SK-N-SH (cell line): ENCODE measurements around the gene CFAP43. TPM values are rescaled to one million over a fixed set of nuclear protein-coding genes. Genes with fewer than 3 reads are reported as not detected.

Experiments
- CTCF ChIA-PET: fragments of 300-600, 350-600 bp; formaldehyde crosslinking; extraction: SDS; loops from one replicate; lab custom pipeline; 2021; lab: Yijun Ruan, JAX
- POLR2A ChIA-PET: fragments of 350-600 bp; sonication (Branson Sonifier 250); formaldehyde crosslinking; extraction: SDS; loops from one replicate; lab custom pipeline; 2020; ENCODE audit warnings: antibody characterized with exemption, inconsistent platforms; lab: Yijun Ruan, JAX
- DNase-seq: peaks from one replicate; pipeline ENCODE4 v3.0.0; 2012
- H2AFZ ChIP-seq: fragments of 200-600 bp; sonication (generic); 2 replicates; pipeline ENCODE4 v1.8.1; 2016; ENCODE audit warnings: antibody characterized with exemption, mild to moderate bottlenecking, low read depth
- H3F3A ChIP-seq: fragments of 200-600 bp; sonication (generic); replicated peaks from 2 replicates; pipeline ENCODE3; 2016; ENCODE audit warnings: antibody characterized with exemption, mild to moderate bottlenecking; ENCODE audit not compliant: insufficient read depth
- H3K27ac ChIP-seq, 2 experiments: fragments of 200-500 bp in 1 of 2; fragments of 200-600 bp in 1 of 2; sonication (Bioruptor generic) in 1 of 2; sonication (generic), shearing (Covaris generic) in 1 of 2; 2 replicates each; pipeline versions ENCODE4 v1.5.1 to v1.6.1; 2014 to 2016; ENCODE audit warnings: low read depth in 2 of 2, inconsistent platforms in 1 of 2, low read length in 1 of 2, mild to moderate bottlenecking in 1 of 2, mixed read lengths in 1 of 2
- H3K27me3 ChIP-seq: fragments of 200-600 bp; sonication (generic), shearing (Covaris generic); 2 replicates; pipeline ENCODE4 v1.6.1; 2016; ENCODE audit warnings: mixed run types; ENCODE audit not compliant: insufficient read depth
- H3K36me3 ChIP-seq, 2 experiments: fragments of 200-500 bp in 1 of 2; fragments of 200-600 bp in 1 of 2; sonication (Bioruptor generic) in 1 of 2; sonication (generic) in 1 of 2; replicated peaks in 1 of 2; 2 replicates each; pipeline versions ENCODE3 to v1.5.1; 2014 to 2016; ENCODE audit warnings: low read length in 1 of 2, mild to moderate bottlenecking in 1 of 2; ENCODE audit not compliant: insufficient read depth in 2 of 2, control insufficient read depth in 1 of 2
- H3K4me1 ChIP-seq, 2 experiments: fragments of 200-500 bp in 1 of 2; fragments of 200-600 bp in 1 of 2; sonication (Bioruptor generic) in 1 of 2; sonication (generic), shearing (Covaris generic) in 1 of 2; 2 replicates each; pipeline versions ENCODE4 v1.5.1 to v1.6.1; 2014 to 2016; ENCODE audit warnings: low read depth in 1 of 2, low read length in 1 of 2, mixed run types in 1 of 2; ENCODE audit not compliant: insufficient read depth in 2 of 2, control insufficient read depth in 1 of 2
- H3K4me2 ChIP-seq: fragments of 200-600 bp; sonication (generic), shearing (Covaris generic); 2 replicates; pipeline ENCODE4 v1.6.1; 2017; ENCODE audit warnings: mixed run types
- H3K4me3 ChIP-seq, 2 experiments: fragments of 200-500 bp in 1 of 2; fragments of 200-600 bp in 1 of 2; sonication (Bioruptor generic) in 1 of 2; sonication (generic), shearing (Covaris generic) in 1 of 2; 2 replicates each; pipeline versions ENCODE4 v1.5.1 to v1.8.1; 2014 to 2016; ENCODE audit warnings: low read depth in 2 of 2, inconsistent platforms in 1 of 2, low read length in 1 of 2, mild to moderate bottlenecking in 1 of 2, mixed read lengths in 1 of 2, moderate library complexity in 1 of 2
- H3K79me2 ChIP-seq: fragments of 200-600 bp; sonication (generic); 2 replicates; pipeline ENCODE4 v1.8.1; 2017; ENCODE audit warnings: mild to moderate bottlenecking; ENCODE audit not compliant: insufficient read depth
- H3K9ac ChIP-seq: fragments of 200-600 bp; sonication (generic); 2 replicates; pipeline ENCODE4 v1.6.1; 2017; ENCODE audit warnings: mixed run types
- H3K9me2 ChIP-seq: fragments of 200-600 bp; sonication (generic); 2 replicates; pipeline ENCODE4 v1.6.1; 2017; ENCODE audit warnings: mixed run types
- H3K9me3 ChIP-seq: fragments of 200-600 bp; sonication (generic); 2 replicates; pipeline ENCODE4 v1.6.1; 2017; ENCODE audit warnings: mixed run types, mild to moderate bottlenecking, moderate library complexity
- H4K20me1 ChIP-seq: fragments of 200-600 bp; sonication (generic); 2 replicates; pipeline ENCODE4 v1.6.1; 2017; ENCODE audit warnings: mild to moderate bottlenecking, mixed run types; ENCODE audit not compliant: insufficient read depth
- FOSL2 ChIP-seq: IDR thresholded peaks from 2 replicates; pipeline ENCODE4 v1.4.0; 2012; ENCODE audit warnings: low read depth, mild to moderate bottlenecking, moderate library complexity, borderline replicate concordance
- GATA2 ChIP-seq: sonication (generic); formaldehyde crosslinking; IDR thresholded peaks from 2 replicates; pipeline ENCODE4 v1.5.0; 2020; ENCODE audit warnings: mild to moderate bottlenecking, missing genetic modification reagents
- NRF1 ChIP-seq: IDR thresholded peaks from 2 replicates; pipeline ENCODE4 v1.6.1; 2012; ENCODE audit warnings: low read depth, mild to moderate bottlenecking, low read length
- POLR2AphosphoS5 ChIP-seq: IDR thresholded peaks from 2 replicates; pipeline ENCODE4 v1.6.1; 2012; ENCODE audit warnings: low read depth, low read length
- RAD21 ChIP-seq: IDR thresholded peaks from 2 replicates; pipeline ENCODE4 v1.6.1; 2012; ENCODE audit warnings: mild to moderate bottlenecking, low read length
- SMC3 ChIP-seq: IDR thresholded peaks from 2 replicates; pipeline ENCODE4 v1.6.1; 2012; ENCODE audit warnings: low read depth, low read length, improper control_type of control experiment
- TAF1 ChIP-seq: IDR thresholded peaks from 2 replicates; pipeline ENCODE4 v1.6.1; 2012; ENCODE audit warnings: low read depth, mild to moderate bottlenecking, low read length, moderate library complexity, borderline replicate concordance
- WGBS: methylation state at CpG from one replicate; pipeline ENCODE4 v1.1.6; 2017; ENCODE audit warnings: low lambda C conversion rate; 5-methylcytosine and 5-hydroxymethylcytosine counted together
- polyA plus RNA-seq, 3 experiments: library from polyadenylated mRNA; depleted of rRNA; stranded (reverse); fragments of >200 nt; gene quantifications; 2 replicates each; pipeline ENCODE4 v1.2.3, GENCODE V29; 2012
- small RNA-seq, 7 experiments: library from RNA; depleted of rRNA; stranded (forward); fragments of <200 nt; gene quantifications; one replicate each; pipeline ENCODE3, GENCODE V24; 2012
- TF ChIP-seq, protein P1 (sequence below): fragments of 200-600 bp; sonication (generic); IDR thresholded peaks from 2 replicates; pipeline ENCODE4 v1.6.1; 2017; ENCODE audit warnings: antibody characterized with exemption, mild to moderate bottlenecking, moderate library complexity
- TF ChIP-seq, protein P2 (sequence below): IDR thresholded peaks from 2 replicates; pipeline ENCODE4 v1.4.0; 2012; ENCODE audit warnings: low read depth, borderline replicate concordance

CFAP43 gene
- polyA plus RNA-seq, 1 of the 3 experiments (the other 2 are of a cell fraction) = 0.35 TPM

DNA sequence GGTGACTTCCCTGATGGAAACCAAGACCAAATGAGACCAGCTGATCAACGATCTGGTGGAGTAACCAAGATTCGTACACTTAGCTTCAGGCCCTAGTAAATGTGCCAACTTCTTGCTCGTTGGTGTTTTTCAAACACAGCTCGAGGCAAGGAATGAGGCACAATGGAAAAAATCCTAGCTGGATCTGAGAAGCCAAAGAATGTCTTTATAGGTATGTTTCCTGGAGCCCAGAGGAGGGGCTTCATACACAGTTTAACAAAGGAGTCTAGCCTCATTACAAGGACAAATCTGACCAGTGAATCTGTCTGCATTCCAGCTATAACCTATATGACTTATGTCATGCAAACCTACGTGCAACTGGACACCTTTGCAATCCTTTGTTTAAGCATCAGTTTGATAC is 150.2 kb downstream of the CFAP43 start (continued):
- TF ChIP-seq, protein P1, sequence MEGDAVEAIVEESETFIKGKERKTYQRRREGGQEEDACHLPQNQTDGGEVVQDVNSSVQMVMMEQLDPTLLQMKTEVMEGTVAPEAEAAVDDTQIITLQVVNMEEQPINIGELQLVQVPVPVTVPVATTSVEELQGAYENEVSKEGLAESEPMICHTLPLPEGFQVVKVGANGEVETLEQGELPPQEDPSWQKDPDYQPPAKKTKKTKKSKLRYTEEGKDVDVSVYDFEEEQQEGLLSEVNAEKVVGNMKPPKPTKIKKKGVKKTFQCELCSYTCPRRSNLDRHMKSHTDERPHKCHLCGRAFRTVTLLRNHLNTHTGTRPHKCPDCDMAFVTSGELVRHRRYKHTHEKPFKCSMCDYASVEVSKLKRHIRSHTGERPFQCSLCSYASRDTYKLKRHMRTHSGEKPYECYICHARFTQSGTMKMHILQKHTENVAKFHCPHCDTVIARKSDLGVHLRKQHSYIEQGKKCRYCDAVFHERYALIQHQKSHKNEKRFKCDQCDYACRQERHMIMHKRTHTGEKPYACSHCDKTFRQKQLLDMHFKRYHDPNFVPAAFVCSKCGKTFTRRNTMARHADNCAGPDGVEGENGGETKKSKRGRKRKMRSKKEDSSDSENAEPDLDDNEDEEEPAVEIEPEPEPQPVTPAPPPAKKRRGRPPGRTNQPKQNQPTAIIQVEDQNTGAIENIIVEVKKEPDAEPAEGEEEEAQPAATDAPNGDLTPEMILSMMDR = no peak
- TF ChIP-seq NRF1 (no peak), FOSL2 (no peak), TAF1 (no peak), RAD21 (no peak), POLR2AphosphoS5 (no peak)
- TF ChIP-seq, protein P2, sequence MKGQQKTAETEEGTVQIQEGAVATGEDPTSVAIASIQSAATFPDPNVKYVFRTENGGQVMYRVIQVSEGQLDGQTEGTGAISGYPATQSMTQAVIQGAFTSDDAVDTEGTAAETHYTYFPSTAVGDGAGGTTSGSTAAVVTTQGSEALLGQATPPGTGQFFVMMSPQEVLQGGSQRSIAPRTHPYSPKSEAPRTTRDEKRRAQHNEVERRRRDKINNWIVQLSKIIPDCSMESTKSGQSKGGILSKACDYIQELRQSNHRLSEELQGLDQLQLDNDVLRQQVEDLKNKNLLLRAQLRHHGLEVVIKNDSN = no peak

DNA sequence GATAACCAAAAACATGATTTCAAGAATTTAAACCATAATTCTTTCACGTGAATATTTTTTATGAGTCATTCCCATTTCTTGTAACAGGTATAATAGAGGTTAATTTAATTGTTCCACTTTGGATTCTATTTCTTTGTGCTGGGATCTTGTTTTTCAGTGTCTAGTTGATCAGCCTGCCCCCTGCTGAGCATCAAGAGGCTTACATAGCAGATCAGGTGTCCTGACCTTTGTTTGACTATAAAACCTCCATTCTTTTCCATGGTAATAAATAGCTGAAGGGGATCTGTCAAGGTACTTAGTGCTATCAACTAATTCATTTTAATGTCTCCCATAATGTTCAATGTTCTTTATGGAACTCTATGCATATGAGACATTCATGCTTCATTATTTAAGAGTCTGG is 151.4 kb downstream of the CFAP43 start:
- H2AFZ ChIP-seq = no peak overlapping the region
- no peak overlapping the region for H3K4me3 ChIP-seq
- ChIA-PET CTCF (interaction anchor here (0.9 to 2.6 kb wide), 6 partner anchors 8 to 196 kb away, joined by 3 to 12 read pairs (median 7); no protein-coding TSS in a partner anchor), POLR2A (no interaction called here)
- H4K20me1 ChIP-seq = no peaks in the 10 kb centered on the region
- peak; percentile 35 for DNase-seq
- H3K9ac ChIP-seq = no peak overlapping the region
- TF ChIP-seq GATA2 (CRISPR knock-in tag) = no peak
- TF ChIP-seq, protein P2 = no peak
- TF ChIP-seq, protein P1 = peak; percentile 56
- peak; percentile 47 for TF ChIP-seq RAD21
- TF ChIP-seq SMC3 = peak; percentile 39; the same call in 1 of the 2 replicates
- no peaks in the 10 kb centered on the region for H3K9me3 ChIP-seq
- H3K4me1 ChIP-seq = no peaks in the 10 kb centered on the region
- no peaks in the 10 kb centered on the region for H3K9me2 ChIP-seq
- H3K27ac ChIP-seq = no peak overlapping the region
- H3K79me2 ChIP-seq = no peaks in the 10 kb centered on the region
- no peak overlapping the region for H3K4me2 ChIP-seq
- WGBS = 16% methylated on average over 1 of the region's 1 CpG
- H3K27me3 ChIP-seq = no peaks in the 10 kb centered on the region
- H3F3A ChIP-seq = no peaks in the 10 kb centered on the region
- no peaks in the 10 kb centered on the region for H3K36me3 ChIP-seq

Small RNA genes within 50 kb of the gene (small RNA-seq; reads per million reads assigned to genes)
- gene MIR4482 (0 reads per million in 7 experiments), gene MIR609 (0 reads per million in 7 experiments)

Other genes starting within 250 kb of the CFAP43 start
- gene COL17A1, start 146.5 kb downstream of the CFAP43 start, polyA plus RNA-seq (2012; rRNA removed) = 0.06 and 0.12 TPM in 2 replicates
- 1.5 and 1.8 TPM in 2 replicates for gene SFR1, start 110.2 kb downstream of the CFAP43 start, polyA plus RNA-seq (2012; rRNA removed)
- gene GSTO1, start 22.5 kb upstream of the CFAP43 start, polyA plus RNA-seq (2012; rRNA removed) = 114 and 126 TPM in 2 replicates
- 0.47 and 0.49 TPM in 2 replicates for gene GSTO2, start 36.8 kb upstream of the CFAP43 start, polyA plus RNA-seq (2012; rRNA removed)
- gene ITPRIP, start 106.1 kb upstream of the CFAP43 start, polyA plus RNA-seq (2012; rRNA removed) = 20.2 and 22.1 TPM in 2 replicates
- gene CFAP58, start 121.5 kb upstream of the CFAP43 start, polyA plus RNA-seq (2012; rRNA removed) = 0.38 and 0.47 TPM in 2 replicates